SK-N-SH (cell line): ENCODE data around the gene PRTFDC1. TPM values are rescaled to one million over a fixed set of nuclear protein-coding genes. Genes with fewer than 3 reads are reported as not detected.
"Not testable (repeated sequence)": the region's sequence is repeated elsewhere in the genome, so short reads cannot be mapped to it uniquely, and the experiment has no call there.

Experiments
- CTCF ChIA-PET: fragments of 300-600, 350-600 bp; formaldehyde crosslinking; extraction: SDS; loops from one replicate; lab custom pipeline; 2021; lab: Yijun Ruan, JAX
- POLR2A ChIA-PET: fragments of 350-600 bp; sonication (Branson Sonifier 250); formaldehyde crosslinking; extraction: SDS; loops from one replicate; lab custom pipeline; 2020; ENCODE audit warnings: antibody characterized with exemption, inconsistent platforms; lab: Yijun Ruan, JAX
- DNase-seq: peaks from one replicate; pipeline ENCODE4 v3.0.0; 2012
- H2AFZ ChIP-seq: fragments of 200-600 bp; sonication (generic); 2 replicates; pipeline ENCODE4 v1.8.1; 2016; ENCODE audit warnings: antibody characterized with exemption, mild to moderate bottlenecking, low read depth
- H3F3A ChIP-seq: fragments of 200-600 bp; sonication (generic); replicated peaks from 2 replicates; pipeline ENCODE3; 2016; ENCODE audit warnings: antibody characterized with exemption, mild to moderate bottlenecking; ENCODE audit not compliant: insufficient read depth
- H3K27ac ChIP-seq, 2 experiments: fragments of 200-500 bp in 1 of 2; fragments of 200-600 bp in 1 of 2; sonication (Bioruptor generic) in 1 of 2; sonication (generic), shearing (Covaris generic) in 1 of 2; 2 replicates each; pipeline versions ENCODE4 v1.5.1 to v1.6.1; 2014 to 2016; ENCODE audit warnings: low read depth in 2 of 2, inconsistent platforms in 1 of 2, low read length in 1 of 2, mild to moderate bottlenecking in 1 of 2, mixed read lengths in 1 of 2
- H3K27me3 ChIP-seq: fragments of 200-600 bp; sonication (generic), shearing (Covaris generic); 2 replicates; pipeline ENCODE4 v1.6.1; 2016; ENCODE audit warnings: mixed run types; ENCODE audit not compliant: insufficient read depth
- H3K36me3 ChIP-seq, 2 experiments: fragments of 200-500 bp in 1 of 2; fragments of 200-600 bp in 1 of 2; sonication (Bioruptor generic) in 1 of 2; sonication (generic) in 1 of 2; replicated peaks in 1 of 2; 2 replicates each; pipeline versions ENCODE3 to v1.5.1; 2014 to 2016; ENCODE audit warnings: low read length in 1 of 2, mild to moderate bottlenecking in 1 of 2; ENCODE audit not compliant: insufficient read depth in 2 of 2, control insufficient read depth in 1 of 2
- H3K4me1 ChIP-seq, 2 experiments: fragments of 200-500 bp in 1 of 2; fragments of 200-600 bp in 1 of 2; sonication (Bioruptor generic) in 1 of 2; sonication (generic), shearing (Covaris generic) in 1 of 2; 2 replicates each; pipeline versions ENCODE4 v1.5.1 to v1.6.1; 2014 to 2016; ENCODE audit warnings: low read depth in 1 of 2, low read length in 1 of 2, mixed run types in 1 of 2; ENCODE audit not compliant: insufficient read depth in 2 of 2, control insufficient read depth in 1 of 2
- H3K4me2 ChIP-seq: fragments of 200-600 bp; sonication (generic), shearing (Covaris generic); 2 replicates; pipeline ENCODE4 v1.6.1; 2017; ENCODE audit warnings: mixed run types
- H3K4me3 ChIP-seq, 2 experiments: fragments of 200-500 bp in 1 of 2; fragments of 200-600 bp in 1 of 2; sonication (Bioruptor generic) in 1 of 2; sonication (generic), shearing (Covaris generic) in 1 of 2; 2 replicates each; pipeline versions ENCODE4 v1.5.1 to v1.8.1; 2014 to 2016; ENCODE audit warnings: low read depth in 2 of 2, inconsistent platforms in 1 of 2, low read length in 1 of 2, mild to moderate bottlenecking in 1 of 2, mixed read lengths in 1 of 2, moderate library complexity in 1 of 2
- H3K79me2 ChIP-seq: fragments of 200-600 bp; sonication (generic); 2 replicates; pipeline ENCODE4 v1.8.1; 2017; ENCODE audit warnings: mild to moderate bottlenecking; ENCODE audit not compliant: insufficient read depth
- H3K9ac ChIP-seq: fragments of 200-600 bp; sonication (generic); 2 replicates; pipeline ENCODE4 v1.6.1; 2017; ENCODE audit warnings: mixed run types
- H3K9me2 ChIP-seq: fragments of 200-600 bp; sonication (generic); 2 replicates; pipeline ENCODE4 v1.6.1; 2017; ENCODE audit warnings: mixed run types
- H3K9me3 ChIP-seq: fragments of 200-600 bp; sonication (generic); 2 replicates; pipeline ENCODE4 v1.6.1; 2017; ENCODE audit warnings: mixed run types, mild to moderate bottlenecking, moderate library complexity
- H4K20me1 ChIP-seq: fragments of 200-600 bp; sonication (generic); 2 replicates; pipeline ENCODE4 v1.6.1; 2017; ENCODE audit warnings: mild to moderate bottlenecking, mixed run types; ENCODE audit not compliant: insufficient read depth
- CHD2 ChIP-seq: fragments of 150-350 bp; IDR thresholded peaks from 2 replicates; pipeline ENCODE4 v1.6.1; 2018; ENCODE audit warnings: low read length; ENCODE audit not compliant: partially characterized antibody
- EP300 ChIP-seq, 2 experiments: IDR thresholded peaks; 2 replicates each; pipeline versions ENCODE4 v1.4.0 to v1.6.1; 2012; ENCODE audit warnings: borderline replicate concordance in 1 of 2, low read depth in 1 of 2, low read length in 1 of 2
- FOSL2 ChIP-seq: IDR thresholded peaks from 2 replicates; pipeline ENCODE4 v1.4.0; 2012; ENCODE audit warnings: low read depth, mild to moderate bottlenecking, moderate library complexity, borderline replicate concordance
- FOXM1 ChIP-seq: IDR thresholded peaks from 2 replicates; pipeline ENCODE4 v1.4.0; 2012; ENCODE audit warnings: low read depth, mild to moderate bottlenecking
- GATA2 ChIP-seq: sonication (generic); formaldehyde crosslinking; IDR thresholded peaks from 2 replicates; pipeline ENCODE4 v1.5.0; 2020; ENCODE audit warnings: mild to moderate bottlenecking, missing genetic modification reagents
- POLR2AphosphoS5 ChIP-seq: IDR thresholded peaks from 2 replicates; pipeline ENCODE4 v1.6.1; 2012; ENCODE audit warnings: low read depth, low read length
- RCOR1 ChIP-seq: fragments of 150-350 bp; IDR thresholded peaks from 2 replicates; pipeline ENCODE4 v1.6.1; 2017; ENCODE audit warnings: antibody characterized with exemption, low read length
- RFX5 ChIP-seq: IDR thresholded peaks from 2 replicates; pipeline ENCODE4 v1.6.1; 2012; ENCODE audit warnings: mild to moderate bottlenecking, improper control_type of control experiment, low read length
- SIN3A ChIP-seq: IDR thresholded peaks from 2 replicates; pipeline ENCODE4 v1.6.1; 2012; ENCODE audit warnings: low read depth, mild to moderate bottlenecking, low read length, moderate library complexity, borderline replicate concordance
- SMC3 ChIP-seq: IDR thresholded peaks from 2 replicates; pipeline ENCODE4 v1.6.1; 2012; ENCODE audit warnings: low read depth, low read length, improper control_type of control experiment
- TAF1 ChIP-seq: IDR thresholded peaks from 2 replicates; pipeline ENCODE4 v1.6.1; 2012; ENCODE audit warnings: low read depth, mild to moderate bottlenecking, low read length, moderate library complexity, borderline replicate concordance
- TCF12 ChIP-seq: IDR thresholded peaks from 2 replicates; pipeline ENCODE4 v1.4.0; 2012
- TEAD4 ChIP-seq: IDR thresholded peaks from 2 replicates; pipeline ENCODE4 v1.4.0; 2012; ENCODE audit warnings: mild to moderate bottlenecking, borderline replicate concordance; ENCODE audit not compliant: insufficient read depth
- WGBS: methylation state at CpG from one replicate; pipeline ENCODE4 v1.1.6; 2017; ENCODE audit warnings: low lambda C conversion rate; 5-methylcytosine and 5-hydroxymethylcytosine counted together
- polyA plus RNA-seq, 3 experiments: library from polyadenylated mRNA; depleted of rRNA; stranded (reverse); fragments of >200 nt; gene quantifications; 2 replicates each; pipeline ENCODE4 v1.2.3, GENCODE V29; 2012
- TF ChIP-seq, protein P1 (sequence below): IDR thresholded peaks from 2 replicates; pipeline ENCODE4 v1.4.0; 2012; ENCODE audit warnings: low read depth, borderline replicate concordance
- TF ChIP-seq, protein P2 (sequence below): fragments of 200-600 bp; sonication (generic); IDR thresholded peaks from 2 replicates; pipeline ENCODE4 v1.6.1; 2017; ENCODE audit warnings: antibody characterized with exemption, mild to moderate bottlenecking, moderate library complexity
- TF ChIP-seq, protein P3 (sequence below): fragments of 150-350 bp; IDR thresholded peaks from 2 replicates; pipeline ENCODE4 v1.6.1; 2017; ENCODE audit warnings: antibody characterized with exemption, low read length, low read depth, borderline replicate concordance
- TF ChIP-seq, protein P4 (sequence below): IDR thresholded peaks from 2 replicates; pipeline ENCODE4 v1.4.0; 2012; ENCODE audit warnings: low read depth
- TF ChIP-seq, protein P5 (sequence below): IDR thresholded peaks from 2 replicates; pipeline ENCODE4 v1.4.0; 2012; ENCODE audit warnings: low read depth, borderline replicate concordance

PRTFDC1 gene
- polyA plus RNA-seq, 1 of the 3 experiments (the other 2 are of a cell fraction), result 6.6 TPM

DNA sequence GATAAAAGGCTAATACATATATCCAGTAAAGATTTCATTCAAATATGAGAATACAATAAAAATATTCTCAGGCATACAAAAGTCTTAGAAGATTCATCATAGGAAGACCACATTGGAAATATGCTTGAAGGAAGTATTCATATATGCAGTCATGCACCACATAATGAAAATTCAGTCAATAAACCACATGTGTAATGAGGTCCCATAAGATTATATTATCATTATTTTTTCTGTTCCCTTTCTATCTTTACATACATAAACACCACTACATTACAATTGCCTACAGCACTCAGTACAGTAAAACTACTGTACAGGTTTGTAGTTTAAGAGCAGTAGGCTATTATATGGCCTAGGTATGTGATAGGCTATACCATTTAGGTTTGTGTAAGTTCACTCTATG lies 111.6 kb downstream of the PRTFDC1 start:
- CTCF ChIA-PET, result no interaction called here

DNA sequence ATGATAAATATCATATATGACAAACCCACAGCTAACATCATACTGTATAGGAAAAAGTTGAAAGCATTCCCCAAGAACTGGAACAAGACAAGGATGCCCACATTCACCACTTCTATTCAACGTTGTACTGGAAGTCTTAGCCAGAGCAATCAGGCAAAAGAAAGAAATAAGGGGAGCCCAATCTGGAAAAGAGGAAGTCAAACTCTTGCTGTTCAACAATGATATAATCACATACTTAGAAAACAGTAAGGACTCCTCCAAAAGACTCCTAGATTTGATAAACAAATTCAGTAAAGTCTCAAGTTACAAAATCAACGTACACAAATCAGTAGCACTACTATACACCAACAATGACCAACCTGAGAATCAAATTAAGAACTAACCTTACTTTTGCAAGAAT lies 114.6 kb downstream of the PRTFDC1 start:
- POLR2A ChIA-PET, H3K9ac ChIP-seq, DNase-seq, H3F3A ChIP-seq, H4K20me1 ChIP-seq, H3K9me3 ChIP-seq, H3K4me2 ChIP-seq, H3K79me2 ChIP-seq, H3K27ac ChIP-seq, H3K27me3 ChIP-seq, H3K9me2 ChIP-seq, H3K4me1 ChIP-seq, H3K4me3 ChIP-seq, H3K36me3 ChIP-seq, H2AFZ ChIP-seq: not testable (repeated sequence)
- CTCF ChIA-PET, result interaction anchor here (0.9 kb wide), 2 partner anchors 11 to 243 kb away, joined by 3 to 4 read pairs; no protein-coding TSS in a partner anchor
- 62% methylated on average over 2 of the region's 2 CpGs for WGBS

More for the DNA sequence above, 111.6 kb downstream of the PRTFDC1 start:
- Histone ChIP-seq H3K9me2 (no peaks in the 10 kb centered on the region; the same call in 1 of the 2 replicates), H3K4me2 (no peak overlapping the region), H2AFZ (no peak overlapping the region), H3K4me1 (no peaks in the 10 kb centered on the region), H3K27ac (no peak overlapping the region), H4K20me1 (no peaks in the 10 kb centered on the region), H3F3A (no peaks in the 10 kb centered on the region), H3K36me3 (no peaks in the 10 kb centered on the region), H3K9me3 (0 out of 2 replicates have a peak, but pooled peaks cover 7% of the 10 kb centered on the region), H3K9ac (no peak overlapping the region), H3K4me3 (no peak overlapping the region), H3K79me2 (no peaks in the 10 kb centered on the region), H3K27me3 (no peaks in the 10 kb centered on the region)
- TF ChIP-seq FOSL2 (no peak), FOXM1 (no peak), SMC3 (no peak), TAF1 (no peak), RCOR1 (no peak), TCF12 (no peak), SIN3A (no peak), CHD2 (no peak), EP300 (IDR thresholded peaks at IDR 0.05; ENCODE audit: borderline replicate concordance in 1 of 2, low read depth in 1 of 2, low read length in 1 of 2) (no peak), GATA2 (CRISPR knock-in tag) (no peak), RFX5 (no peak), TEAD4 (no peak), POLR2AphosphoS5 (no peak)
- TF ChIP-seq, protein P1, sequence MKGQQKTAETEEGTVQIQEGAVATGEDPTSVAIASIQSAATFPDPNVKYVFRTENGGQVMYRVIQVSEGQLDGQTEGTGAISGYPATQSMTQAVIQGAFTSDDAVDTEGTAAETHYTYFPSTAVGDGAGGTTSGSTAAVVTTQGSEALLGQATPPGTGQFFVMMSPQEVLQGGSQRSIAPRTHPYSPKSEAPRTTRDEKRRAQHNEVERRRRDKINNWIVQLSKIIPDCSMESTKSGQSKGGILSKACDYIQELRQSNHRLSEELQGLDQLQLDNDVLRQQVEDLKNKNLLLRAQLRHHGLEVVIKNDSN, result no peak
- TF ChIP-seq, protein P2, sequence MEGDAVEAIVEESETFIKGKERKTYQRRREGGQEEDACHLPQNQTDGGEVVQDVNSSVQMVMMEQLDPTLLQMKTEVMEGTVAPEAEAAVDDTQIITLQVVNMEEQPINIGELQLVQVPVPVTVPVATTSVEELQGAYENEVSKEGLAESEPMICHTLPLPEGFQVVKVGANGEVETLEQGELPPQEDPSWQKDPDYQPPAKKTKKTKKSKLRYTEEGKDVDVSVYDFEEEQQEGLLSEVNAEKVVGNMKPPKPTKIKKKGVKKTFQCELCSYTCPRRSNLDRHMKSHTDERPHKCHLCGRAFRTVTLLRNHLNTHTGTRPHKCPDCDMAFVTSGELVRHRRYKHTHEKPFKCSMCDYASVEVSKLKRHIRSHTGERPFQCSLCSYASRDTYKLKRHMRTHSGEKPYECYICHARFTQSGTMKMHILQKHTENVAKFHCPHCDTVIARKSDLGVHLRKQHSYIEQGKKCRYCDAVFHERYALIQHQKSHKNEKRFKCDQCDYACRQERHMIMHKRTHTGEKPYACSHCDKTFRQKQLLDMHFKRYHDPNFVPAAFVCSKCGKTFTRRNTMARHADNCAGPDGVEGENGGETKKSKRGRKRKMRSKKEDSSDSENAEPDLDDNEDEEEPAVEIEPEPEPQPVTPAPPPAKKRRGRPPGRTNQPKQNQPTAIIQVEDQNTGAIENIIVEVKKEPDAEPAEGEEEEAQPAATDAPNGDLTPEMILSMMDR, result no peak
- TF ChIP-seq, protein P3, sequence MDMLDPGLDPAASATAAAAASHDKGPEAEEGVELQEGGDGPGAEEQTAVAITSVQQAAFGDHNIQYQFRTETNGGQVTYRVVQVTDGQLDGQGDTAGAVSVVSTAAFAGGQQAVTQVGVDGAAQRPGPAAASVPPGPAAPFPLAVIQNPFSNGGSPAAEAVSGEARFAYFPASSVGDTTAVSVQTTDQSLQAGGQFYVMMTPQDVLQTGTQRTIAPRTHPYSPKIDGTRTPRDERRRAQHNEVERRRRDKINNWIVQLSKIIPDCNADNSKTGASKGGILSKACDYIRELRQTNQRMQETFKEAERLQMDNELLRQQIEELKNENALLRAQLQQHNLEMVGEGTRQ, result no peak
- TF ChIP-seq, protein P4, sequence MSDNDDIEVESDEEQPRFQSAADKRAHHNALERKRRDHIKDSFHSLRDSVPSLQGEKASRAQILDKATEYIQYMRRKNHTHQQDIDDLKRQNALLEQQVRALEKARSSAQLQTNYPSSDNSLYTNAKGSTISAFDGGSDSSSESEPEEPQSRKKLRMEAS, result no peak
- TF ChIP-seq, protein P5, sequence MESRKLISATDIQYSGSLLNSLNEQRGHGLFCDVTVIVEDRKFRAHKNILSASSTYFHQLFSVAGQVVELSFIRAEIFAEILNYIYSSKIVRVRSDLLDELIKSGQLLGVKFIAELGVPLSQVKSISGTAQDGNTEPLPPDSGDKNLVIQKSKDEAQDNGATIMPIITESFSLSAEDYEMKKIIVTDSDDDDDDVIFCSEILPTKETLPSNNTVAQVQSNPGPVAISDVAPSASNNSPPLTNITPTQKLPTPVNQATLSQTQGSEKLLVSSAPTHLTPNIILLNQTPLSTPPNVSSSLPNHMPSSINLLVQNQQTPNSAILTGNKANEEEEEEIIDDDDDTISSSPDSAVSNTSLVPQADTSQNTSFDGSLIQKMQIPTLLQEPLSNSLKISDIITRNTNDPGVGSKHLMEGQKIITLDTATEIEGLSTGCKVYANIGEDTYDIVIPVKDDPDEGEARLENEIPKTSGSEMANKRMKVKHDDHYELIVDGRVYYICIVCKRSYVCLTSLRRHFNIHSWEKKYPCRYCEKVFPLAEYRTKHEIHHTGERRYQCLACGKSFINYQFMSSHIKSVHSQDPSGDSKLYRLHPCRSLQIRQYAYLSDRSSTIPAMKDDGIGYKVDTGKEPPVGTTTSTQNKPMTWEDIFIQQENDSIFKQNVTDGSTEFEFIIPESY, result no peak
- no peak for DNase-seq
- POLR2A ChIA-PET, result no interaction called here
